Left ventricle myocardium inferior (tissue), 1 donor: ENCODE results near the gene C9orf40. TPM values are rescaled to one million over a fixed set of nuclear protein-coding genes. Genes with fewer than 3 reads are reported as not detected.

ENCODE experiments used
- DNase-seq: peaks from one replicate; pipeline ENCODE4 v3.0.0-alpha.2; 2020
- H3K27ac ChIP-seq: fragments of 200-600 bp; replicated peaks from 2 replicates; pipeline ENCODE4 v1.8.0; 2021
- H3K27me3 ChIP-seq: fragments of 200-600 bp; 2 replicates; pipeline ENCODE4 v1.8.0; 2021; ENCODE audit warnings: low read depth
- H3K36me3 ChIP-seq: fragments of 200-600 bp; 2 replicates; pipeline ENCODE4 v1.8.0; 2021
- H3K4me1 ChIP-seq: fragments of 200-600 bp; 2 replicates; pipeline ENCODE4 v1.8.0; 2021
- H3K4me3 ChIP-seq: fragments of 200-600 bp; 2 replicates; pipeline ENCODE4 v1.8.0; 2021; ENCODE audit warnings: mild to moderate bottlenecking, moderate library complexity
- H3K9me3 ChIP-seq: fragments of 200-600 bp; replicated peaks from 2 replicates; pipeline ENCODE4 v1.8.0; 2021
- intact Hi-C: fragments of 100-400 bp; cut with micrococcal nuclease; formaldehyde crosslinking; loops from one replicate; pipeline ENCODE4 v1.11.0; 2022
- total RNA-seq: library from RNA; stranded (reverse); fragmentation: NEBNext Ultra II Directional; extraction: Animal tissue kit (Norgen Biotek cat#: 25700); gene quantifications from one replicate; pipeline ENCODE4 v1.2.1, GENCODE V29; 2021
- TF ChIP-seq, protein P1 (sequence below): fragments of 200-600 bp; IDR thresholded peaks from 2 replicates; pipeline ENCODE4 v1.8.0; 2021; ENCODE audit warnings: antibody characterized with exemption, mild to moderate bottlenecking, borderline replicate concordance
- donor health status: DM: no; HTN: yes; CAD: no; lungs with severe emphysema.

Gene C9orf40
- total RNA-seq, 1 donor from 2014 or later = 2.0 TPM

DNA sequence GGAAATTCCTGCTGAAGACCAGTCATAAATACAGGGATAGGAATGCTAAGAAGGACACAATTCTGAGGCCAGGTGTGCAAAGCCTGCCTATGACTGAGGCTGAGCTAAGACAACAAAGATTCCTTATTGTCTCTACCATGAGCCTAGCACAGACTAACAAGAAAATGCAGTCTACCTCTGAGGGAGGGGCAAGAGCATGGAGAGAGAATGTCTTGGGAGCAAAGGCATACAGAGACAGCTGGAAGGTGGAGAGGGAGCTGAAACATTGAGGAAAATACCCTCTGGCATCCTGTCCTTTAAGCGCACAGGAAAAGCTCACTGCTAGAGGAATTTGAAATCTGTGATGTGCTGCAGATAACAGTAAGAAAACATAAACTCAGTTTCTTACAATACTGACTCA is 8.8 kb upstream of the C9orf40 start:
- Histone ChIP-seq H3K27me3 (no peaks in the 10 kb centered on the region), H3K36me3 (no peaks in the 10 kb centered on the region), H3K4me1 (no peaks in the 10 kb centered on the region), H3K27ac (no peak overlapping the region), H3K9me3 (peaks cover 35% of the 10 kb centered on the region), H3K4me3 (no peak overlapping the region)
- no peak for DNase-seq
- intact Hi-C loops = no loop called here
- TF ChIP-seq, protein P1, sequence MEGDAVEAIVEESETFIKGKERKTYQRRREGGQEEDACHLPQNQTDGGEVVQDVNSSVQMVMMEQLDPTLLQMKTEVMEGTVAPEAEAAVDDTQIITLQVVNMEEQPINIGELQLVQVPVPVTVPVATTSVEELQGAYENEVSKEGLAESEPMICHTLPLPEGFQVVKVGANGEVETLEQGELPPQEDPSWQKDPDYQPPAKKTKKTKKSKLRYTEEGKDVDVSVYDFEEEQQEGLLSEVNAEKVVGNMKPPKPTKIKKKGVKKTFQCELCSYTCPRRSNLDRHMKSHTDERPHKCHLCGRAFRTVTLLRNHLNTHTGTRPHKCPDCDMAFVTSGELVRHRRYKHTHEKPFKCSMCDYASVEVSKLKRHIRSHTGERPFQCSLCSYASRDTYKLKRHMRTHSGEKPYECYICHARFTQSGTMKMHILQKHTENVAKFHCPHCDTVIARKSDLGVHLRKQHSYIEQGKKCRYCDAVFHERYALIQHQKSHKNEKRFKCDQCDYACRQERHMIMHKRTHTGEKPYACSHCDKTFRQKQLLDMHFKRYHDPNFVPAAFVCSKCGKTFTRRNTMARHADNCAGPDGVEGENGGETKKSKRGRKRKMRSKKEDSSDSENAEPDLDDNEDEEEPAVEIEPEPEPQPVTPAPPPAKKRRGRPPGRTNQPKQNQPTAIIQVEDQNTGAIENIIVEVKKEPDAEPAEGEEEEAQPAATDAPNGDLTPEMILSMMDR = no peak

DNA sequence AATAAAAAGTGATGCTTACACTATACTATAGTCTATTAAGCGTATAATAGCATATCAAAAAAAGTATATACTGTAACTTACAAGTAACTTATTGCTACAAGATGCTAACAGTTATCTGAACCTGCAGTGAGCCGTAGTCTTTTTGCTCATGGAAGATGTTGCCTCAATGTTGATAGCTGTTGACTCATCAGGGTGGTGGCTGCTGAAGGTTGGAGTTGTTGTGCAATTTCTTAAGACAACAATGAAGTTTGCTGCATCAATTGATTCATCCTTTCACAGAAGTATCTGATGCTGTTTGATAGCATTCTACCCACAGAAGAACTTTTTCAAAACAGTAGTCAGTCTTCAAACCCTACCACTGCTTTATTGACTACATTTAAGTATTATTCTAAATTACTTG is 7.8 kb upstream of the C9orf40 start:
- intact Hi-C loops = no loop called here
- DNase-seq = no peak
- no peaks in the 10 kb centered on the region for H3K4me1 ChIP-seq
- no peak overlapping the region for H3K27ac ChIP-seq
- no peaks in the 10 kb centered on the region for H3K27me3 ChIP-seq
- H3K36me3 ChIP-seq = no peaks in the 10 kb centered on the region
- H3K4me3 ChIP-seq = no peak overlapping the region
- TF ChIP-seq, protein P1 = no peak
- peaks cover 31% of the 10 kb centered on the region for H3K9me3 ChIP-seq

DNA sequence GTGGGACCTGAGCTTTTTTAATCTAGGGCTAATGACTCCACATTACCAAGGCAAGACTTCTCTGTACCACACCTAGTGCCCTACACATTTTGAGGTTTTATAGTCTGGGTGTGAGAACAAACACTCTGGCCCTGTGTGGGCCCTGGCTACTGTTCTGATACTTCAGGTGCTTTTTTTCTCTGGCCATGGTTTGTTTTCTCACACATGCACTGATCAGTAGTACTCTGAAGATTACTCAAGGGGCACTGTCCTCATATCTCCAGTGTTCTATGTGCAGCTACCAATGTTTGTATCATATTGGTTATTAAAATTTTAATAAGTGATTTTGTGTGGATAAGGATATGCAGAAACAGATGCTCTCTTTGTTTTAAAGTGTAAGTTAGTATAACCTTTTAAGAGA is 5.9 kb upstream of the C9orf40 start:
- TF ChIP-seq, protein P1 = no peak
- Histone ChIP-seq H3K36me3 (no peaks in the 10 kb centered on the region), H3K9me3 (peaks cover 26% of the 10 kb centered on the region), H3K27ac (no peak overlapping the region), H3K4me1 (no peaks in the 10 kb centered on the region), H3K27me3 (no peaks in the 10 kb centered on the region), H3K4me3 (no peak overlapping the region)
- DNase-seq = no peak
- intact Hi-C loops = no loop called here

DNA sequence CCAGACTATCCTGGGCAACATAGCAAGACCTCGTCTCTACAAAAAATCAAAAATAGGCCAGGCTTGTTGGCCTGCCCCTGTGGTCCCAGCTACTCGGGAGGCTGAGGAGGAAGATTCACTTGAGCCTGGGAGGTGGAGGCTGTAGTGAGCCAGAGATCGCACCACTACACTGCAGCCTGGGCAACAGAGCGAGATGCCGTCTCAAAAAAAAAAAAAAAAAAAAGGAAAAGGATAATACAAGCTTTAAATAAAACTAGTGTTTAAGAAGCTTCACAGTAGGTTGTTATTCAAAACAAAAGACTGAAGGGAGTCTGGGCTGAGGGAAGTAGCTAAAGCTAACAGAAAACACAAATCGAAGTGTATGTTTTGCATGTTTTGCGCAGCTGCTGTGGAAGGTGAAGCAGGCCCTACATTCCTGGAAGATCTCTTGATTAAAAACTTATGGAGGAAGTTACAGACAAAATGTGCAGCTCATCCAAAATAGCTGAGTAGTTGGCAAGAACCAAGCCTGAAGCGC is 581 bp upstream of the C9orf40 start:
- H3K27ac ChIP-seq = peak overlapping the region; percentile 95
- peaks cover 35% of the 10 kb centered on the region for H3K4me1 ChIP-seq
- no peaks in the 10 kb centered on the region for H3K36me3 ChIP-seq
- intact Hi-C loops = no loop called here
- peak overlapping the region; percentile 89 for H3K4me3 ChIP-seq
- no peak for DNase-seq
- no peaks in the 10 kb centered on the region for H3K27me3 ChIP-seq
- no peaks in the 10 kb centered on the region for H3K9me3 ChIP-seq
- TF ChIP-seq, protein P1 = no peak

DNA sequence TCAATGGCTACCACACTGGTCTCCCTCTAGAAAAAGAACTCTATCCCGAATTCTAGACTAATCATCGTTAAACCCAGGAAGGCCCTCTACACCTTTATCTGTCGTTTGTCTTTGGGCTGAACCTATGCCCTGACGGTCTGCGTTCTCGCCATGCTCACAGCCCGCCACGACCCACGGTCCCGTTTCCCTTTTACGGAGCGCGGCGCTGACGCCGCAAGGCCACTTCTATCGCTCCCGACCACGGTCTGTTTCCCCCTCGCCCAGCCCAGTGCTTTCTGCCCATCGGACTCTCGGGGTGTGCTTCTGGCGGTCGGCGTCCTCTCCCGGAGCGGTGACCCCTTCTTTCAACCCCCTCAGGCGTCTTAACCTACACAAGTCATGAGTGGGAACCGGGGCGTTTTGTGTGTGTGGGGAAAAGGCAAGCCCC is 974 bp downstream of the C9orf40 start:
- no peaks in the 10 kb centered on the region for H3K36me3 ChIP-seq
- H3K27me3 ChIP-seq = no peaks in the 10 kb centered on the region
- peak overlapping the region; percentile 95 for H3K27ac ChIP-seq
- peak; percentile 34 for DNase-seq
- H3K4me1 ChIP-seq = peaks cover 35% of the 10 kb centered on the region
- intact Hi-C loops = no loop called here
- H3K9me3 ChIP-seq = no peaks in the 10 kb centered on the region
- TF ChIP-seq, protein P1 = no peak
- H3K4me3 ChIP-seq = peak overlapping the region; percentile 89
